GM12891 (cell line): Measurements from ENCODE around the gene QRICH1.
"Not testable (repeated sequence)": the region's sequence is repeated elsewhere in the genome, so short reads cannot be mapped to it uniquely, and the experiment has no call there.

Experiments used
- DNase-seq: peaks from one replicate; pipeline ENCODE4 v3.0.0; 2011; ENCODE audit warnings: low spot score; ENCODE audit not compliant: insufficient read length
- FAIRE-seq: peaks from 2 replicates; lab custom pipeline; 2011; peaks lifted over from hg19 to GRCh38; lab: Jason Lieb, UNC
- PAX5 ChIP-seq: IDR thresholded peaks from 2 replicates; pipeline ENCODE4 v1.6.1; 2011; ENCODE audit warnings: low read length, moderate library complexity, mild to moderate bottlenecking; ENCODE audit not compliant: insufficient read depth, severe bottlenecking
- POLR2A ChIP-seq: IDR thresholded peaks from 2 replicates; pipeline ENCODE4 v1.6.1; 2011; ENCODE audit warnings: low read depth, low read length, control low read depth
- POLR2AphosphoS5 ChIP-seq: IDR thresholded peaks from 2 replicates; pipeline ENCODE4 v1.6.1; 2011; ENCODE audit warnings: low read depth, low read length, control low read depth
- POU2F2 ChIP-seq: IDR thresholded peaks from 2 replicates; pipeline ENCODE4 v1.6.1; 2011; ENCODE audit warnings: low read depth, mild to moderate bottlenecking, control low read depth, low read length, moderate library complexity
- SPI1 ChIP-seq: IDR thresholded peaks from 2 replicates; pipeline ENCODE4 v1.6.1; 2011; ENCODE audit warnings: low read depth, low read length, control low read depth
- TAF1 ChIP-seq: IDR thresholded peaks from 2 replicates; pipeline ENCODE4 v1.6.1; 2011; ENCODE audit warnings: low read depth, low read length, control low read depth

Gene QRICH1

GRCh38 chr3:49013738-49014660 lies 79.9 kb downstream of the QRICH1 start:
- FAIRE-seq (peak; percentile 47), DNase-seq (peak; percentile 55)
- TF ChIP-seq PAX5 (no peak), POLR2AphosphoS5 (peak; percentile 48), TAF1 (no peak), POLR2A (no peak), SPI1 (no peak)

GRCh38 chr3:49013113-49013737 lies 80.6 kb downstream of the QRICH1 start:
- TF ChIP-seq POLR2AphosphoS5 (peak; percentile 5; the same call in 1 of the 2 replicates), POU2F2 (no peak)
- FAIRE-seq (no peak), DNase-seq (no peak)

DNA sequence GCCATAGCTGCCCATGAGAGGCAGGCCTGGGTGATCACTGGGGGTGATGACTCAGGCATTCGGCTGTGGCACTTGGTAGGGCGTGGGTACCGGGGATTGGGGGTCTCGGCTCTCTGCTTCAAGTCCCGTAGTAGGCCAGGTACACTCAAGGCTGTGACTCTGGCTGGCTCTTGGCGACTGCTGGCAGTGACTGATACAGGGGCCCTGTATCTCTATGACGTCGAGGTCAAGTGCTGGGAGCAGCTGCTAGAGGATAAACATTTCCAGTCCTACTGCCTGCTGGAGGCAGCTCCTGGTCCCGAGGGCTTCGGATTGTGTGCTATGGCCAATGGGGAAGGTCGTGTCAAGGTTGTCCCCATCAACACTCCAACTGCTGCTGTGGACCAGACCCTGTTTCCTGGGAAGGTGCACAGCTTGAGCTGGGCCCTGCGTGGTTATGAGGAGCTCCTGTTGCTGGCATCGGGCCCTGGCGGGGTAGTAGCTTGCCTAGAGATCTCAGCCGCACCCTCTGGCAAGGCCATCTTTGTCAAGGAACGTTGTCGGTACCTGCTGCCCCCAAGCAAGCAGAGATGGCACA lies 81.3 kb downstream of the QRICH1 start:
- peak; percentile 20 for FAIRE-seq
- TF ChIP-seq POU2F2: no peak
- TF ChIP-seq POLR2AphosphoS5: peak; percentile 63
- no peak for TF ChIP-seq PAX5
- no peak for DNase-seq

DNA sequence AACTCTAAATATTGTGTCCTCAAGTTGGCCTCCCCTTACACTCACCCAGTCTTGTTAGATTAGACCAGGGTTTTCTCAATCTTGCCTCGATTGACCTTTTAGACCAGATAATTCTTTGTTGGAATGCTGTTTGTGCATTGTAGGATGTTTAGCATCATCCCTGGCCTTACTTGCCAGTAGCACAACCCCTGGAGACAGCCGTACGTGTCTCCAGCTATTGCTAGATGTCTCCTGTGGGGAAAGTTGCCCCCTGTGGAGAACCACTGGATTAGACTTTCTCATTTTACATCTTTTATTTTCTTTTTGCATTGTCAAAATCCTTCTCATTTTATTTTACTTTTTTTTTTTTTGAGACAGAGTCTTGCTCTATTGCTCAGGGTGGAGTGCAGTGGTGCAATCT lies 84.5 kb downstream of the QRICH1 start:
- FAIRE-seq (no peak), DNase-seq (no peak)
- no peak for TF ChIP-seq PAX5
- no peak for TF ChIP-seq TAF1
- no peak for TF ChIP-seq SPI1
- no peak for TF ChIP-seq POU2F2
- no peak for TF ChIP-seq POLR2A
- TF ChIP-seq POLR2AphosphoS5: no peak

GRCh38 chr3:49008627-49009026 lies 85.2 kb downstream of the QRICH1 start:
- FAIRE-seq, DNase-seq: not testable (repeated sequence)

GRCh38 chr3:49007771-49008528 lies 85.9 kb downstream of the QRICH1 start:
- no peak for TF ChIP-seq TAF1
- TF ChIP-seq POU2F2: 0 out of 2 replicates have a peak, but pooled peaks have one; percentile 54
- TF ChIP-seq POLR2AphosphoS5: no peak
- no peak for TF ChIP-seq POLR2A
- DNase-seq: peak; percentile 80
- FAIRE-seq: no peak

DNA sequence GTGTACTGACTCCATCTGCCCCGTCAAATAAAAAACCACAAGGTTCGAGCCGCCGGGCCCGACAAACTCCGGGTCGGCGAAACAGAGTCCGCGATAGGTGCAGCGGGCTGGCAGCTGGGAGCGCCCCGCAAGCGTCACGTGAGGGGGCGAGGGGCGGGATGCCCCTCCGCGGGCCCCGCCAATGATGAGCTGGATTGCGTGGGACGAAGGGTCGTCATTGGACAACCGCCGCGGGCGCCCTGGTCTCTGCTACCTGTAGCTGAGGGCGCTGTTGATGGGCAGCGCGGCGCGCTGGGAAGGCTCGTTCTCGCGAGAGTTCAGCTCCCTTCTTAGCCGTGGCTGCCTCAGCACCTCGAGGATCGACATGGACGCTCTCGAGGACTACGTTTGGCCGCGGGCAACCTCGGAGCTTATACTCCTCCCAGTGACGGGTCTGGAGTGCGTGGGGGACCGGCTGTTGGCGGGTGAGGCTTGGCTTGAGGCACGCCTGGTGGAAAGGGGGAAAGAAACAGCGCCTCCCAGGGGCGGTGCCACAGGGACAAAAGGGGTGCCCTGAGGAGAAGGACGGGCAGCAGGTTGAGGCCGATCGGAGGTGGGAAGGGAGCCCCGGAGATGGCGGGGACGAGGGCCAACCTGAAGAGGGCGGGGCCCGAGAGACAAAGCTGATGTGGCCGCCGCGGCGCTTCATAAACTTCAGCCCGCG lies 86.7 kb downstream of the QRICH1 start, which contains the start of gene WDR6:
TSS of gene WDR6 (plus strand) at position 324 of the 703 bp plus-strand sequence. CDS start at position 365, 41 bp downstream.
- TF ChIP-seq PAX5 (peak; percentile 18), POU2F2 (peak; percentile 85), POLR2AphosphoS5 (peak; percentile 97), POLR2A (peak; percentile 97), SPI1 (no peak), TAF1 (peak; percentile 90)
- DNase-seq (peak; percentile 99), FAIRE-seq (peak; percentile 100)

GRCh38 chr3:49006408-49007067 lies 87.3 kb downstream of the QRICH1 start:
- FAIRE-seq (no peak), DNase-seq (no peak)
- TF ChIP-seq SPI1 (no peak), POLR2A (no peak), PAX5 (no peak), POU2F2 (no peak), POLR2AphosphoS5 (no peak)

DNA sequence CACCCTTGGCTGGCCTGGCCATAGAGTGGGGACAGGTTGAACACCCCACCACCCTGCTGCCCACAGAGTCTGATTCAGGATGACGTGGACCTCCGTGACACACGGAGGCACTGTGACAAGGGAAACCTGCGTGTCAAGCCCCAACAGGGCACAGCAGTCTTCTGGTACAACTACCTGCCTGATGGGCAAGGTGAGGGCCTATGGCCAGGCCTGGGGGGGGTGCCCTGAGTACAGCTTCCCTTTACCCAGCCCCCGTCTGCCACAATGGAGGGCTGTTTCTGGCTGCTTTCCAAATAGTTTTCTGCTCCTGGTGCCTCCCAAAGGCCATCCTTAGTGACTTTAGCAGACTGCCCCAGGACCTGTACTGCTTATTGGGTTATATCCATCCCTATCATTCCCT lies 87.9 kb downstream of the QRICH1 start:
- FAIRE-seq (no peak), DNase-seq (no peak)
- TF ChIP-seq POLR2AphosphoS5 (no peak), POLR2A (no peak), SPI1 (no peak)
